HepG2 (cell line): ENCODE results near the gene STYXL1. TPM values are rescaled to one million over a fixed set of nuclear protein-coding genes. Genes with fewer than 3 reads are reported as not detected.

Experiments used
- ATF1 ChIP-seq: IDR thresholded peaks from 2 replicates; pipeline ENCODE4 v1.6.1; 2016; ENCODE audit warnings: mild to moderate bottlenecking, control low read depth
- ATF7-NPFF ChIP-seq: sonication (generic); formaldehyde crosslinking; IDR thresholded peaks from 2 replicates; pipeline ENCODE4 v1.8.1; 2023; ENCODE audit warnings: mild to moderate bottlenecking, low read depth, missing genetic modification reagents, moderate library complexity
- DMAP1 ChIP-seq: IDR thresholded peaks from 2 replicates; pipeline ENCODE4 v1.6.1; 2016
- FOXA1 ChIP-seq, 2 experiments: fragments of 450-650 bp in 1 of 2; sonication (generic) in 1 of 2; formaldehyde crosslinking in 1 of 2; IDR thresholded peaks; 2 replicates each; pipeline versions ENCODE4 v1.4.0 to v1.6.1; 2016 to 2020; ENCODE audit warnings: missing genetic modification reagents in 1 of 2
- KAT7 ChIP-seq: IDR thresholded peaks from 2 replicates; pipeline ENCODE4 v1.6.1; 2018; ENCODE audit warnings: borderline replicate concordance, missing compliant biosample characterization
- KDM2A ChIP-seq: sonication (generic); formaldehyde crosslinking; IDR thresholded peaks from 2 replicates; pipeline ENCODE4 v1.4.0; 2020; ENCODE audit warnings: low read depth, missing genetic modification reagents, borderline replicate concordance
- KDM3A ChIP-seq: IDR thresholded peaks from 2 replicates; pipeline ENCODE4 v1.6.1; 2018; ENCODE audit warnings: low read depth, missing compliant biosample characterization
- KMT2A ChIP-seq: sonication (generic); formaldehyde crosslinking; IDR thresholded peaks from 2 replicates; pipeline ENCODE4 v1.4.0; 2020; ENCODE audit warnings: missing genetic modification reagents
- MEF2D ChIP-seq: sonication (generic); formaldehyde crosslinking; IDR thresholded peaks from 2 replicates; pipeline ENCODE4 v1.5.1; 2020; ENCODE audit warnings: mild to moderate bottlenecking, missing genetic modification reagents
- MIER2 ChIP-seq: IDR thresholded peaks from 2 replicates; pipeline ENCODE4 v1.6.1; 2016; ENCODE audit warnings: missing biosample characterization, missing genetic modification reagents
- PATZ1 ChIP-seq: sonication (generic); formaldehyde crosslinking; IDR thresholded peaks from 2 replicates; pipeline ENCODE4 v1.4.0; 2020; ENCODE audit warnings: missing genetic modification reagents
- PAXIP1 ChIP-seq: sonication (generic); formaldehyde crosslinking; conservative IDR thresholded peaks from 2 replicates; pipeline ENCODE4 v1.4.0; 2020; ENCODE audit warnings: mild to moderate bottlenecking, missing genetic modification reagents, moderate library complexity
- POLR2AphosphoS5 ChIP-seq: IDR thresholded peaks from 2 replicates; pipeline ENCODE4 v1.6.1; 2012; ENCODE audit warnings: low read depth, low read length
- RCOR2 ChIP-seq: IDR thresholded peaks from 2 replicates; pipeline ENCODE4 v1.6.1; 2016; ENCODE audit warnings: missing biosample characterization, missing genetic modification reagents
- SP1 ChIP-seq, 2 experiments: fragments of 450-650 bp in 1 of 2; sonication (generic) in 1 of 2; formaldehyde crosslinking in 1 of 2; IDR thresholded peaks; 2 replicates each; pipeline versions ENCODE4 v1.4.0 to v1.6.1; 2016 to 2020; ENCODE audit warnings: missing genetic modification reagents in 1 of 2
- STAT5B ChIP-seq: sonication (generic); formaldehyde crosslinking; IDR thresholded peaks from 2 replicates; pipeline ENCODE4 v1.4.0; 2020; ENCODE audit warnings: missing genetic modification reagents
- ZBTB3 ChIP-seq: sonication (generic); formaldehyde crosslinking; IDR thresholded peaks from 2 replicates; pipeline ENCODE4 v1.4.0; 2020; ENCODE audit warnings: low read depth, mild to moderate bottlenecking, moderate library complexity, missing genetic modification reagents, borderline replicate concordance
- ZNF331 ChIP-seq: sonication (generic); formaldehyde crosslinking; IDR thresholded peaks from 2 replicates; pipeline ENCODE4 v1.4.0; 2020; ENCODE audit warnings: missing genetic modification reagents
- ZNF597 ChIP-seq: sonication (generic); formaldehyde crosslinking; IDR thresholded peaks from 2 replicates; pipeline ENCODE4 v1.5.0; 2020; ENCODE audit warnings: missing genetic modification reagents
- ZNF670 ChIP-seq: sonication (generic); formaldehyde crosslinking; IDR thresholded peaks from 2 replicates; pipeline ENCODE4 v1.8.0; 2022; ENCODE audit warnings: mild to moderate bottlenecking, missing genetic modification reagents, borderline replicate concordance
- ZNF7 ChIP-seq: IDR thresholded peaks from 2 replicates; pipeline ENCODE4 v1.6.1; 2016; ENCODE audit warnings: missing biosample characterization, missing genetic modification reagents
- ZNF770 ChIP-seq: sonication (generic); formaldehyde crosslinking; IDR thresholded peaks from 2 replicates; pipeline ENCODE4 v1.5.0; 2020; ENCODE audit warnings: mild to moderate bottlenecking, missing genetic modification reagents
- polyA plus RNA-seq, 8 experiments: library from polyadenylated mRNA; depleted of rRNA in 3 of 8; stranded (reverse) in 7 of 8; unstranded in 1 of 8; fragments of >200 nt; fragmentation: Illumina TruSeq in 4 of 8; extraction: Trizol in 4 of 8; gene quantifications; 2 replicates each; pipeline versions ENCODE4 v1.2.1 to v1.2.3, GENCODE V29; 2011 to 2016; ENCODE audit warnings: low read depth in 4 of 8, missing spikeins in 1 of 8, mixed read lengths in 1 of 8; ENCODE audit not compliant: insufficient read depth in 1 of 8
- total RNA-seq, 5 experiments: library from RNA; depleted of rRNA; stranded (reverse); fragments of >200 nt; fragmentation: Illumina TruSeq; extraction: Trizol; gene quantifications; 2 replicates each; pipeline ENCODE4 v1.2.3, GENCODE V29; 2016; ENCODE audit warnings: low read depth in 1 of 5

Gene STYXL1
- total and polyA plus RNA-seq, 2 of the 13 experiments (the other 11 are each of a cell fraction or from before 2014, with no cell fraction given): 23.9 to 38.3 TPM

GRCh38 chr7:75993689-75994387 is 54.0 kb downstream of the STYXL1 start (continued):
- TF ChIP-seq KMT2A (CRISPR knock-in tag) (0 out of 2 replicates have a peak, but pooled peaks have one; percentile 7), STAT5B (0 out of 2 replicates have a peak, but pooled peaks have one; percentile 15), RCOR2 (CRISPR knock-in tag) (no peak), ZNF7 (CRISPR knock-in tag) (no peak), PAXIP1 (CRISPR knock-in tag) (peak; percentile 61; the same call in 1 of the 2 replicates), ZNF670 (CRISPR knock-in tag) (peak; percentile 35; the same call in 1 of the 2 replicates), SP1 (IDR thresholded peaks at IDR 0.05) (no peak), SP1 (CRISPR knock-in tag; IDR thresholded peaks at IDR 0.05) (peak; percentile 79), ZNF597 (CRISPR knock-in tag) (no peak), FOXA1 (IDR thresholded peaks at IDR 0.05) (no peak), FOXA1 (CRISPR knock-in tag; IDR thresholded peaks at IDR 0.05) (0 out of 2 replicates have a peak, but pooled peaks have one; percentile 6), MIER2 (CRISPR knock-in tag) (no peak), KAT7 (CRISPR knock-in tag) (peak; percentile 32; the same call in 1 of the 2 replicates), ZBTB3 (CRISPR knock-in tag) (no peak), KDM3A (CRISPR knock-in tag) (peak; percentile 26; the same call in 1 of the 2 replicates), POLR2AphosphoS5 (peak; percentile 63), ZNF770 (CRISPR knock-in tag) (peak; percentile 99), MEF2D (no peak), ZNF331 (CRISPR knock-in tag) (peak; percentile 97), ATF1 (CRISPR knock-in tag) (no peak), PATZ1 (CRISPR knock-in tag) (peak; percentile 83), KDM2A (CRISPR knock-in tag) (no peak; the same call in 1 of the 2 replicates), DMAP1 (CRISPR knock-in tag) (peak; percentile 67), ATF7-NPFF (CRISPR knock-in tag) (peak; percentile 22; the same call in 1 of the 2 replicates)
